ENCODE results near the gene CABLES1.

DNA sequence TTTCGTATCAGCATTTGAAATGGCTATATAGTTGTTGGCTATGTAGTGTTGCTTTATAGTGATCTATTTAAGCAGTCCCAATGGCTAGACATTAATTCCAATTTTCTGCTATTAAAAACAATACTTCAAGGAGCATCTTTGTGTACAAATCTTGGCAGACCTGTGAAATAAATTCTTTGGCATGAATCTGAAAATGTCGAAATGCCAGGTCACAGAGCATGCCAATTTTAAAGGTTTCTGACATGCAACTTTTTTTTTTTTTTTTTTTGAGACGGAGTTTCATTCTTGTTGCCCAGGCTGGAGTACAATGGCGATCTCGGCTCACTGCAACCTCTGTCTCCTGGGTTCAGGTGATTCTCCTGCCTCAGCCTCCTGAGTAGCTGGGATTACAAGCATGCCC, 26.8 kb upstream of the CABLES1 start:
- TF ChIP-seq SIN3A (IDR thresholded peaks at IDR 0.05; ENCODE audit: borderline replicate concordance, low read depth, low read length), result no peak
- TF ChIP-seq CHD2 (IDR thresholded peaks at IDR 0.05; ENCODE audit: low read length, partially characterized antibody), result no peak
- no peak for TF ChIP-seq IRF3 (IDR thresholded peaks at IDR 0.05; ENCODE audit: low read depth, low read length)
- no peak for TF ChIP-seq CTCF (IDR thresholded peaks at IDR 0.05)
- TF ChIP-seq MAX (IDR thresholded peaks at IDR 0.05; ENCODE audit: low read depth), result no peak
